ENCODE results near the gene KCNH8. TPM values are rescaled to one million over a fixed set of nuclear protein-coding genes. Genes with fewer than 3 reads are reported as not detected.
"Not testable (repeated sequence)": the region's sequence is repeated elsewhere in the genome, so short reads cannot be mapped to it uniquely, and the experiment has no call there.

KCNH8 gene
- polyA plus RNA-seq, 3 donors from 2014 or later, result not detected

- H3K9me3 Mint-ChIP-seq; H3K36me3 Mint-ChIP-seq; H3K27me3 Mint-ChIP-seq (ENCODE audit: low read depth in 3 of 3); DNase-seq; H3K4me1 Mint-ChIP-seq; H3K27ac Mint-ChIP-seq; H3K4me3 Mint-ChIP-seq: not testable (repeated sequence)
Measured at GRCh38 chr3:19233882-19234784, 85.8 kb downstream of the KCNH8 start.

- no peak for DNase-seq
- Mint-ChIP-seq H3K9me3 (peaks cover 0 to 6% (median 2%) of the 10 kb centered on the region in 6 donors), H3K4me1 (no peaks in the 10 kb centered on the region), H3K27ac (no peak overlapping the region), H3K27me3 (ENCODE audit: low read depth in 3 of 3) (peaks cover 0 to 4% (median 0%) of the 10 kb centered on the region in 3 donors), H3K4me3 (no peak overlapping the region), H3K36me3 (no peaks in the 10 kb centered on the region)
Measured at GRCh38 chr3:19248143-19248542, 99.8 kb downstream of the KCNH8 start.

- Mint-ChIP-seq H3K27me3 (ENCODE audit: low read depth in 3 of 3) (peaks cover 0 to 4% (median 0%) of the 10 kb centered on the region in 3 donors), H3K4me1 (no peaks in the 10 kb centered on the region), H3K27ac (no peak overlapping the region), H3K9me3 (peaks cover 0 to 5% (median 1%) of the 10 kb centered on the region in 6 donors), H3K4me3 (no peak overlapping the region), H3K36me3 (no peaks in the 10 kb centered on the region)
- no peak for DNase-seq
Measured at GRCh38 chr3:19248767-19249166, 100.5 kb downstream of the KCNH8 start.

GRCh38 chr3:19250959-19251610 lies 102.8 kb downstream of the KCNH8 start:
- Mint-ChIP-seq H3K9me3 (peaks cover 0 to 4% (median under 1%) of the 10 kb centered on the region in 6 donors), H3K27me3 (ENCODE audit: low read depth in 3 of 3) (peaks cover 0 to 4% (median 0%) of the 10 kb centered on the region in 3 donors), H3K4me1 (peaks cover 0 to 5% of the 10 kb centered on the region in 2 donors), H3K36me3 (no peaks in the 10 kb centered on the region), H3K27ac (no peak overlapping the region), H3K4me3 (no peak overlapping the region)
- no peak for DNase-seq

- no peaks in the 10 kb centered on the region for H3K36me3 Mint-ChIP-seq
- H3K4me1 Mint-ChIP-seq, result peaks cover 0 to 5% of the 10 kb centered on the region in 2 donors
- H3K27ac Mint-ChIP-seq, result no peak overlapping the region
- DNase-seq, result no peak
- H3K9me3 Mint-ChIP-seq, result peaks cover 0 to 2% (median 0%) of the 10 kb centered on the region in 6 donors
- H3K27me3 Mint-ChIP-seq (ENCODE audit: low read depth in 3 of 3), result no peaks in the 10 kb centered on the region
- H3K4me3 Mint-ChIP-seq, result no peak overlapping the region
Measured at GRCh38 chr3:19254189-19254588, 105.9 kb downstream of the KCNH8 start.

- Mint-ChIP-seq H3K4me1 (peaks cover 0 to 5% of the 10 kb centered on the region in 2 donors), H3K4me3 (no peak overlapping the region), H3K36me3 (no peaks in the 10 kb centered on the region), H3K27me3 (ENCODE audit: low read depth in 3 of 3) (no peaks in the 10 kb centered on the region), H3K9me3 (peaks cover 0 to 2% (median 0%) of the 10 kb centered on the region in 6 donors), H3K27ac (no peak overlapping the region)
- DNase-seq, result no peak
Measured at GRCh38 chr3:19254784-19255338, 106.6 kb downstream of the KCNH8 start.

- no peaks in the 10 kb centered on the region for H3K36me3 Mint-ChIP-seq
- H3K4me1 Mint-ChIP-seq, result peaks cover 0 to 5% of the 10 kb centered on the region in 2 donors
- no peak overlapping the region for H3K27ac Mint-ChIP-seq
- no peak for DNase-seq
- H3K27me3 Mint-ChIP-seq (ENCODE audit: low read depth in 3 of 3), result peaks cover 0 to 2% (median 0%) of the 10 kb centered on the region in 3 donors
- peaks cover 0 to 2% (median 0%) of the 10 kb centered on the region in 6 donors for H3K9me3 Mint-ChIP-seq
- H3K4me3 Mint-ChIP-seq, result no peak overlapping the region
Measured at GRCh38 chr3:19256313-19256712, 108.0 kb downstream of the KCNH8 start.

- Mint-ChIP-seq H3K4me1 (no peaks in the 10 kb centered on the region), H3K36me3 (no peaks in the 10 kb centered on the region), H3K27me3 (ENCODE audit: low read depth in 3 of 3) (peaks cover 0 to 6% (median 2%) of the 10 kb centered on the region in 3 donors)
Measured at GRCh38 chr3:19263606-19264005, 115.3 kb downstream of the KCNH8 start.

GRCh38 chr3:19264424-19264823 lies 116.1 kb downstream of the KCNH8 start:
- H3K27me3 Mint-ChIP-seq (ENCODE audit: low read depth in 3 of 3), result peaks cover 0 to 6% (median 2%) of the 10 kb centered on the region in 3 donors
- H3K27ac Mint-ChIP-seq, result no peak overlapping the region
- H3K4me3 Mint-ChIP-seq, result no peak overlapping the region
- no peaks in the 10 kb centered on the region for H3K4me1 Mint-ChIP-seq
- no peaks in the 10 kb centered on the region for H3K36me3 Mint-ChIP-seq
- peaks cover 0 to 2% (median 0%) of the 10 kb centered on the region in 6 donors for H3K9me3 Mint-ChIP-seq
- DNase-seq, result no peak

More at GRCh38 chr3:19263606-19264005, 115.3 kb downstream of the KCNH8 start:
- Mint-ChIP-seq H3K4me3 (no peak overlapping the region), H3K27ac (no peak overlapping the region), H3K9me3 (peaks cover 0 to 2% (median 0%) of the 10 kb centered on the region in 6 donors)
- DNase-seq, result no peak

GRCh38 chr3:19267040-19267439 lies 118.7 kb downstream of the KCNH8 start:
- Mint-ChIP-seq H3K27ac (no peak overlapping the region), H3K4me1 (no peaks in the 10 kb centered on the region), H3K4me3 (no peak overlapping the region), H3K9me3 (peaks cover 0 to 2% (median 0%) of the 10 kb centered on the region in 6 donors), H3K27me3 (ENCODE audit: low read depth in 3 of 3) (peaks cover 0 to 2% (median 1%) of the 10 kb centered on the region in 3 donors), H3K36me3 (no peaks in the 10 kb centered on the region)
- DNase-seq, result no peak

- H3K4me3 Mint-ChIP-seq, result no peak overlapping the region
Measured at GRCh38 chr3:19270481-19270880, 122.2 kb downstream of the KCNH8 start.

GRCh38 chr3:19272296-19272695 lies 124.0 kb downstream of the KCNH8 start:
- no peak overlapping the region for H3K4me3 Mint-ChIP-seq
- peaks cover 0 to 3% (median 2%) of the 10 kb centered on the region in 3 donors for H3K27me3 Mint-ChIP-seq (ENCODE audit: low read depth in 3 of 3)
- no peaks in the 10 kb centered on the region for H3K4me1 Mint-ChIP-seq
- DNase-seq, result no peak
- H3K9me3 Mint-ChIP-seq, result no peaks in the 10 kb centered on the region
- H3K36me3 Mint-ChIP-seq, result no peaks in the 10 kb centered on the region
- no peak overlapping the region for H3K27ac Mint-ChIP-seq

More at GRCh38 chr3:19270481-19270880, 122.2 kb downstream of the KCNH8 start:
- Mint-ChIP-seq H3K36me3 (no peaks in the 10 kb centered on the region), H3K4me1 (no peaks in the 10 kb centered on the region), H3K9me3 (no peaks in the 10 kb centered on the region), H3K27ac (no peak overlapping the region), H3K27me3 (ENCODE audit: low read depth in 3 of 3) (peaks cover 0 to 2% (median 1%) of the 10 kb centered on the region in 3 donors)
- DNase-seq, result no peak

GRCh38 chr3:19273091-19273490 lies 124.8 kb downstream of the KCNH8 start:
- Mint-ChIP-seq H3K36me3 (no peaks in the 10 kb centered on the region), H3K27ac (peak overlapping the region in 1 of 6 donors; percentile 12), H3K27me3 (ENCODE audit: low read depth in 3 of 3) (peaks cover 0 to 3% (median 2%) of the 10 kb centered on the region in 3 donors), H3K4me3 (no peak overlapping the region), H3K4me1 (no peaks in the 10 kb centered on the region), H3K9me3 (peaks cover 0 to 3% (median under 1%) of the 10 kb centered on the region in 6 donors)
- no peak for DNase-seq

- no peaks in the 10 kb centered on the region for H3K4me1 Mint-ChIP-seq
- no peak for DNase-seq
- H3K4me3 Mint-ChIP-seq, result no peak overlapping the region
- H3K36me3 Mint-ChIP-seq, result no peaks in the 10 kb centered on the region
- peaks cover 0 to 4% (median under 1%) of the 10 kb centered on the region in 6 donors for H3K9me3 Mint-ChIP-seq
- no peak overlapping the region for H3K27ac Mint-ChIP-seq
- peaks cover 0 to 3% (median 0%) of the 10 kb centered on the region in 3 donors for H3K27me3 Mint-ChIP-seq (ENCODE audit: low read depth in 3 of 3)
Measured at GRCh38 chr3:19274576-19274975, 126.3 kb downstream of the KCNH8 start.
